Ectodermal cell (in vitro differentiated cells): ENCODE results near the gene ARMC6.
"Not testable (repeated sequence)": the region's sequence is repeated elsewhere in the genome, so short reads cannot be mapped to it uniquely, and the experiment has no call there.

Experiments used
- H3K27ac ChIP-seq: 2 replicates; pipeline ENCODE4 v1.7.0; 2013; ENCODE audit warnings: mild to moderate bottlenecking, low read depth, low read length; ENCODE audit not compliant: insufficient read depth, poor library complexity, severe bottlenecking
- H3K27me3 ChIP-seq: 2 replicates; pipeline ENCODE4 v1.7.0; 2013; ENCODE audit warnings: mild to moderate bottlenecking, low read length; ENCODE audit not compliant: insufficient read depth, control insufficient read depth, poor library complexity, severe bottlenecking
- H3K36me3 ChIP-seq: one replicate; pipeline ENCODE4 v1.7.0; 2013; ENCODE audit warnings: low read length; ENCODE audit not compliant: control insufficient read depth, insufficient read depth
- H3K4me1 ChIP-seq: one replicate; pipeline ENCODE4 v1.7.0; 2013; ENCODE audit warnings: low read length; ENCODE audit not compliant: control insufficient read depth, insufficient read depth
- H3K4me3 ChIP-seq: 2 replicates; pipeline ENCODE4 v1.7.0; 2013; ENCODE audit warnings: low read depth, low read length, control low read depth; ENCODE audit not compliant: insufficient read depth
- H3K9me3 ChIP-seq: 2 replicates; pipeline ENCODE4 v1.7.0; 2013; ENCODE audit warnings: mild to moderate bottlenecking, low read length, moderate library complexity; ENCODE audit not compliant: control insufficient read depth
- whole genome bisulfite sequencing, 2 experiments: methylation state at CpG; one replicate each; pipeline ENCODE4 v1.1.7; 2013; ENCODE audit warnings: missing lambda C conversion rate in 2 of 2; 5-methylcytosine and 5-hydroxymethylcytosine counted together

ARMC6 gene

DNA sequence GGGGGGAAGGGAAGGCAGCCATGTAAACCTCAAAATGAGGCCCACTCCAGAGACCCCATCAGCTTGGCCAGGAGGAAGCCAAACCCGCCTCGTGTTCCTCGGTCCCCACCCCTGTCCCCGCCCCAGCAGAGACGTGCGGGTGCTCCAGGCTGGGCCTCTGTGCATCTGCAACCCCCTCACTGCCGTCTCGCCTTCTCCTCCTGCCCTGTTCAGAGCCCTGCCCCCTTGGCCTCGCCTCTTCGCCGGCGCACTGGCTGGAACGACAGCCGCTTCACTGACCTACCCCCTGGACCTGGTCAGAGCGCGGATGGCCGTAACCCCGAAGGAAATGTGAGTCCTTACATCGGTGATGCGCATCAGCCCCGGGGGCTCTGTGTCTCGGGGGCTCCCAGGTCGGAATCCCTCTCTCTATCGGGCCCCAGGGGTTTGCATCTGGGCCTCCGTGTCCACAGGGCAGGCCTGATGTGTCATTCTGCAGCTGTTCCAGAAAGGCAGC lies 72.7 kb downstream of the ARMC6 start:
- WGBS, 2 experiments = 18 to 19% methylated on average over 25 of the region's 25 CpGs
- Histone ChIP-seq H3K36me3 (no peaks in the 10 kb centered on the region), H3K9me3 (no peaks in the 10 kb centered on the region), H3K27me3 (peaks cover 12% of the 10 kb centered on the region), H3K27ac (peak overlapping the region; percentile 75), H3K4me1 (peaks cover 11% of the 10 kb centered on the region), H3K4me3 (peak overlapping the region; percentile 44)

DNA sequence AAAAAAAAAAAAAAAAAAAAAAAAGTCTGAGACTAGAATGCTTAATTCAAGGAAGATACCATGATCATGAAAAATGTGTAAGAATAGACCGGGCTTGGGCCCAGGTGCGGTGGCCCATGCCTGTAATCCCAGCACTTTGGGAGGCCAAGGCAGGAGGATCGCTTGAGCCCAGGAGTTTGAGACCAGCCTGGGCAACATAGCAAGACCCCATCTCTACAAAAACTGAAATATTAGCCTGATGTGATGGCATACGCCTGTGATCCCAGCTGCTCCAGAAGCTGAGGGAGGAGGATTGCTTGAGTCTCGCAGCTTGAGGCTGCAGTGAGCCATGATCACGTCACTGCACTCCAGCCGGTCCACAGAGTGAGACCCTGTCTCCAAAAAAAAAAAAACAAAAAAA lies 73.5 kb downstream of the ARMC6 start:
- H3K4me1 ChIP-seq = peaks cover 11% of the 10 kb centered on the region
- H3K9me3 ChIP-seq, H3K4me3 ChIP-seq, H3K27ac ChIP-seq, H3K36me3 ChIP-seq: not testable (repeated sequence)
- 94 to 96% methylated on average over 7 of the region's 7 CpGs for WGBS, 2 experiments
- H3K27me3 ChIP-seq = peaks cover 12% of the 10 kb centered on the region

DNA sequence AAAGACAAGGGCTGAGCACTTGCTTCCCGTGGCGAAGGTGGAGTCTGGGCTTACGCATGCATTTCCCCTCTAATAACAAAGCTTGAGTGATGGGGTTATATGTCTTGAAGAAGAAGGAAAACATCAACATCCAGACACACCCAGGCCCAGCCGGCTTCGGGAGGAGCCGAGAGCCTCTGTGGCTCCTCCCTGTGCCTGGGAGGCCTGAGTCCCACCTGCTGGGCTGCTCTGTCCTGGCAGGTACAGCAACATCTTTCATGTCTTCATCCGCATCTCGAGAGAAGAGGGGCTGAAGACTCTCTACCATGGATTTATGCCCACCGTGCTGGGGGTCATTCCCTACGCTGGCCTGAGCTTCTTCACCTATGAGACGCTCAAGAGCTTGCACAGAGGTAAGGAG lies 74.3 kb downstream of the ARMC6 start:
- Histone ChIP-seq H3K4me3 (no peak overlapping the region), H3K27me3 (peaks cover 12% of the 10 kb centered on the region), H3K27ac (no peak overlapping the region), H3K36me3 (no peaks in the 10 kb centered on the region), H3K4me1 (peaks cover 11% of the 10 kb centered on the region), H3K9me3 (no peaks in the 10 kb centered on the region)
- WGBS, 2 experiments = 80 to 81% methylated on average over 8 to 11 of the region's 11 CpGs
